HG03097 (cell line): Measurements from ENCODE around the gene INPP5A.
"Not testable (repeated sequence)": the region's sequence is repeated elsewhere in the genome, so short reads cannot be mapped to it uniquely, and the experiment has no call there.

Experiments
- ATAC-seq: cut with Tn5 transposase; IDR thresholded peaks from one replicate; pipeline ENCODE4 v1.9.1; 2021; ENCODE audit not compliant: unreplicated experiment, low FRiP score

INPP5A gene

DNA sequence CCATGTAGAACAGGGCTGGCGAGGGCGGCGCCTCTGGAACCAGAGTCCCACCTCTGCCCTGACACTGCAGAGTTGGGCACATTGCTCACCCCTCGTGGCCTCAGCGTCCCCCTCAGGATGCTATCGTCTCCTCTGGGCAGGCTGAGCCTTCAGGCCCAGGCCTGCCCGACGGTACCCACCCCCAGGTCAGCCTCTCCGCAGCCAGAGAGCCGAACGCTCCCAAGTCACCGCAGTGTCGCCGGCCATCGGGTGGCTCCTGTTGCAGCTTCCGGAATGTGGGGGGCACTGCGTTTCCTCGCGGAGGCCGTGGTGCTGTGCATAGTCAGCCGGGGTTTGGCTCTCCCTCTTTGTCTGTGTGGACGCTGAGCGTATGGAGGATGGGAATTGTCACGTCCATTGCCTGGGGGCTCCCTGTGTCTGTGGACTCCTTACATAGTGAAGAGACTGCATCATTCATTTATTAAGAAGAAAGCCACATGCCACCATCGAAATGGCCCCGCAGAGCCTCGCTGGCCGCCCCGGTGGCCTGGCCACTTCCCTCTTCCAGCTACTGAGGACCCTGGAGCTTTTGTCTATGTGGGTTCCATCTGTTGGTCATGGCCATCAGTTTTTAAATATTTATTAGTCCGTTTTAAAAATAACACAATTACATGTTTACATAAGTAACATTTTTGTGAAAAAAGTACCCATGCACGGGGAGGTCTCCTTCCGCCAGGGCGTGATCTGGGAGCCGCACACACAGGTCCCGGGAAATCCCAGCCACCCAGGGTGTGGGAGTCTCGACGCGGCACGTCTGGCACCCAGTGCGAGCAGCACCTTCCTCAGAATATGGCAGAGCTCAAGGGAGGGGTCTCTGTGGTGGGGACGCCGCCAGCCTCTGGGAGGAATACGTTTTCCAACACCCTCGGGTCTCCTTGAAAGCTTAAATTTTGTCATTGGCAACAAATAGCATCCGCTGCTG, 232.8 kb downstream of the INPP5A start:
- ATAC-seq: no peak

DNA sequence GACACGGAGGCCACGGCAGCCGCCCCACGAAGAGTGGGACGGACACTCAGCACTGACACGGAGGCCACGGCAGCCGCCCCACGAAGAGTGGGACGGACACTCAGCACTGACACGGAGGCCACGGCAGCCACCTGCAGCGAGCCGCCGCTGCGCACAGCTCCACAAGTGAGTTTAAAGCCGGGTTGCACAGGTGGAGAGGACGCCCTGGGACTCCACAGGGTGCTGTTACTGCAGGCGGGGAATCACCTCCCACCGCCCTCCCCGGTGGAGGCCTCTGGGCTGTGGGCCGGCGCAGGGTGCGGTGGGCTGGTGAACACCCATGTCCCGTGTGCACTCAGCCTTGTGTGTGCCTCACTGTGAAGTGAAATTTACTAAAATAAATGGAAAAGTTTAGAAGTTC, 235.2 kb downstream of the INPP5A start:
- not testable (repeated sequence) for ATAC-seq

DNA sequence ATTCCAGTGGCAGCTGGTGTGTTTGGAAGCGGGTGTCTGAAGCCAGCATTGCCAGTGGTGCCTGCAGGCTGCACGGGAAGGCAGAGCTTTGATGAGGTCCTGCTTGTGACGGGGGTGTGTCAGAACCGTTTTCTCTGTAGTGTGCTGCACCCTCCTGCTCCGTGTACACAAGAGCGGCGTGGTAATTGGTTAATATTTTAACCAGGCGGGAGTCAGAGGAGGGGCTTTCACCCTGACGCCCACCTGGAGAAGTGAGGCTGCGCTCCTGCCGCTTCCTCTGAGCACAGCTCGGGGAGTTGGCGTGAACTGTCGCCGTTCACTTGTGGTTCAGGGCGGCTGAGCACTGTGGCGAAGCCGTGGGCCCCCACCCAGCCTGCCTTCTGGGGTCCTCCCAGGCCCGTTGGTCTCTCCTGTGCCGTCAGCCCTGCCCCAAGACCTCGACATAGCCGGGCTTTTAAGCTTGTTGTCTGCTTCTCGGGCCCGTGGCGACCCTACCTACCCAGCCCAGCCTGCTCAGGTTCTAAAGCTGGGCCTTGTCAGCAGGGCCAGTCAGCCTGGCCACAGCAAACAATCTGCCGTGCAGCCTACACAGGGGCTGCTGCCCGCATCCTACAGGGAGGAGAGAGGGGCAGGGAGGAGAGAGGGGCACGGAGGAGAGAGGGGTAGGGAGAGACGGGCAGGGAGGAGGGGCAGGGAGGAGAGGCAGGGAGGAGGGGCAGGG, 236.8 kb downstream of the INPP5A start:
- ATAC-seq: no peak

DNA sequence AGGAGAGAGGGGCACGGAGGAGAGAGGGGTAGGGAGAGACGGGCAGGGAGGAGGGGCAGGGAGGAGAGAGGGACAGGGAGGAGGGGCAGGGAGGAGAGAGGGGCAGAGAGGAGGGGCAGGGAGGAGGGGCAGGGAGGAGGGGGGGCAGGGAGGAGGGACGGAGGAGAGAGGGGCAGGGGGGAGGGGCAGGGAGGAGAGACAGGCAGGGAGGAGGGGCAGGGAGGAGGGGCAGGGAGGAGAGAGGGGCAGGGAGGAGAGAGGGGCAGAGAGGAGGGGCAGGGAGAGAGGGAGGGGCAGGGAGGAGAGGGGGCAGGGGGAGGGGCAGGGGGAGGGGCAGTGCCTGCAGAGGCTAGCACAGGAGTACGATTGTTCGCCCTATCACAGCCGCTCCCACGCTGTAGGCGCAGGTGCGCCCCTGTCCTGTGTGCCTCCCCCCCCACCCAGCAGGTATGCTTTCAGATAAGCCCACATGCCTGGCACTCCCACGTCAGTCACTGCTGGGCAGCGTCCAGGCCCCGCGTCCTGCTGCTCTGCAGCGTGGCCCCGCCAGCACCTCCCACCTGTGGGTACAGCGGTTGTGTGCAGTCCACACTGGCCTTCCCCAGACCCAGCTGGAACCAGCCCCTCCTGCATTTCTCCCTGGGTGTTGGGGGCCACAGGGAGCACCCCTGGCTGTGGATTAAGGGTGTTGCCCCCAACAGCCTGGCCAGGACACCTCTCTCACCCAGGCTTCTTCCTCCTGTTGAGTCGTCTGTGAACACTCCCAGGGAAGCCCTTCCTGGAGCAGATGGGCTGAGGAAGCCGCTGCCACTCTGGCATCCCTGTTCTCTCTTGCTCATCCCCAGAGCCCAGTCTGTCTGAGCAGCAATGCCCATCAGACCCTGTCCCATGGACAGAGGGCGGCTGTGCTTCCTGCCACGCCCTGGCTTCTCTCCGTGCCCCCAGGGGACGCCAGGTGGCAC, 237.6 kb downstream of the INPP5A start:
- ATAC-seq: no peak

DNA sequence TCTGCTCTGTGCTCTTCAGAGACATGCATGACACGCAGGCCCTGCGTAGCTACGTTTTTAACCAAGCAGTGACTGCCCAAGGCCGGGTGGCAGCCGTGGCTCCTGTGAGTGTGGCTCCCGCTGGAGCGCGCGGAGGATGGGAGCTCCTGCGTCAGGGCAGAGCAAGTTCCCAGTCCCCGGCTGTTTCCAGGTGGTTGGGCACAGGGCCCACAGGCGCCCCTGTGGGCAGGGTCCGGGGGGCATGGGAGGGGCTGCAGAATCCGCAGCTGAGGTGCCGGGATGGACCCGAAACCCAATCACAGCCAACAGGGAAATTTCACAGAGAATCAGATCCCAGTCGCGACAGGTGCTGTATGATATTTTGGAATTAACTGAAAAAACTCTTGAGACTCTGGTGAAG, 238.6 kb downstream of the INPP5A start:
- no peak for ATAC-seq

DNA sequence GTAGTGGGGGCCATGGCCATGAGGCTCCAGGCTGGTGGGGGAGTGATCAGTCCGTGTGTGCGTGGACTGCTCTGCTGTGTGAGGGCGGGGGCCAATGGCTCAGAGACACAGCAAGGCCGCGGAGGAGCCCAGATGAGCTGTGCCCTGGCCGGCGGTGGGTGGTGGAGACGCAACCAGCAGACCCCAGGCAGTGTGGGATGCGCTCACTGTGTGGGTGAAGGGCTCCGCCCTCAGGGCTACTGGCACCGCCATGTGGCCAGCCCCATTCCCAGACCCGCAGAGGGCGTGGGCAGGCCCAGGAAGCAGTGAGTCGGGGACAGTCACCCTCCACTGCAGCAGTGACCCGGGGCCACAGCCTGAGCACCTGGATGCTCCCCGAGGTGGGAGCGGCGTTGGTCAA, 239.2 kb downstream of the INPP5A start:
- no peak for ATAC-seq

DNA sequence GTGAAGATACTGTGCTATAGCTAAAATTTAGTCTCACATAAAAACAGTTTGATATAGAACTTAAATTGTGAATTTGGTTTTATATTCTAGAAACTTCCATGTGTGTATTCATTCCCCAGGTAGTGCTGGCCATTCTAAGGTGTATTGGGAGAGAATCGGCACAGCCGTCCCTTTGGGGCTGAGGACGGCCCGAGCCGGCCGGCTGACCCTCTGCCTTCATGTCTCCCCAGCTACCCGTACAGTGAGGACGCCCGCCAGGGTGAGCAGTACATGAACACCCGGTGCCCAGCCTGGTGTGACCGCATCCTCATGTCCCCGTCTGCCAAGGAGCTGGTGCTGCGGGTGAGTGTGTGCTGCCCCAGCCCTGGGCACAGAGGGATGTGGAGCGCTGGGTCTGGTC, 239.9 kb downstream of the INPP5A start:
- ATAC-seq: no peak

DNA sequence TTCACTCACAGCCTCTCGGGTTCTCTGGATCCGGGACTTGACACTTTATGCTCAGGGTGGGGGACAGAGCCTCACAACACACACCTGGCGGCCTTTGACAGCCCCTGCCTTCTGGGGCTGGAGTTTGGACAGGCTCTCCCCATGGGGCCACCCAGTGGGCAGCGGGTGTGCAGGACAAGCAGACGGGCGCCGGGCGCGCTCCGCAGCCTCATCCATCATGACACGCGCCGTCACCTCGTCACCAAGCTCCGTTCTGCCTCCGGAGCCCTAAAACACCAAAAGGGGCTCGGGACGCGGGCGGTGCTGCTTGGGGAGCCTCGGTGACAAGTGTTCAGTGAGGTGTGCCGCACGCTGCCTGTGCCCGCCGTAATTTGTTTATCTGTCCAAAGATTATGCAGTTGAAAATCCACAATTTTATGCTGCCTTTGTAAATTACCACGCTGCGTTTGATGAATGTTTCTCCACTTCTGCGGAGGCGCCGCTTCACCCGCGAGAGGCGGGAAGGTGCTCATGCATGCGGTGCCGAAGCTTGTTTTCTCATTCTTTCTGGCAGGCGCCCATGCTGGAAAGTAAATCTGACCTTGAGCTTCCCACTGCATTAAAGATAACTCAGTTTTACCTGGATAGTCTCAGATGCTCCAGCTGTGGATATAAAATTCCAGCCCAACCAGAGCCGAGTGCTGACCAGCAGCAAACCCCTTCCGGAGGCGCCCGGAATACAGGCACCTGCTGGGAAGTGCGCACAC, 242.1 kb downstream of the INPP5A start:
- no peak for ATAC-seq

DNA sequence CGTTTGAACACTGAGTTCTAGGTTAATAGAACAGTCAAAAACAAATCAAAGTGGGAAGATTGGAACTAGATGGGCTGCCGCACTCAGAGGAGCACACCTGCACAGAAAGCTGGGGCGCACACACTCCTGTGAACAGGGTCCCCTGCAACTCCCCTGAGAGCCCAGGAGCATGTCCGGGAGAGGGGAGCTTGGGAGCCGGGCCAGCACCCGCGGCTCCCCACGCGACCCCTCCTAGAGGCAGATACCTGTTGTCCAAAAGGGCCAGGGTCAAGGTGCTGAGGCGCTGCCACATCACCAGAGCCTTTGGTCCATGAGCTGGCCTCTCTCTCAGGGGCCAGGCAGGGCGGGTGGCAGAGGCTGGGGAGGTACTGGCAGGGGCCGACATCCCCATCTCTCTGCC, 242.8 kb downstream of the INPP5A start:
- ATAC-seq: no peak

DNA sequence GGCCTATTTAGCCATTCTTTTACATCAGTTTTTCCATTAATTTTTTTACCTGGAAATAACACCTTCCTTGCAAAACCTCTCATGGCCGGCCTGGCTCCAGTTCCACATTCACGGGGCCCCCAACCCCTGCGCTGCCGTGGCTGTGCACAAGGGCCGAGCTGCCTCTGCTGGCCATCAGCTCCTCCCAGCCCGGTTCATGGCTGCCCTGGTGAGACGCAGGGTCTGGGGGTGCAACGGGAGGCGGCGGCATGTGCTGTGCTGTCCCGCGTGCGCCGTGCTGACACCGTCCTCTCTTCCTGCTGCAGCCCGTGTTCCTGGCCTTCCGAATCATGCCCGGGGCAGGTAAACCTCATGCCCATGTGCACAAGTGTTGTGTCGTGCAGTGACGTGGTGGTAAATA, 244.0 kb downstream of the INPP5A start:
- no peak for ATAC-seq

DNA sequence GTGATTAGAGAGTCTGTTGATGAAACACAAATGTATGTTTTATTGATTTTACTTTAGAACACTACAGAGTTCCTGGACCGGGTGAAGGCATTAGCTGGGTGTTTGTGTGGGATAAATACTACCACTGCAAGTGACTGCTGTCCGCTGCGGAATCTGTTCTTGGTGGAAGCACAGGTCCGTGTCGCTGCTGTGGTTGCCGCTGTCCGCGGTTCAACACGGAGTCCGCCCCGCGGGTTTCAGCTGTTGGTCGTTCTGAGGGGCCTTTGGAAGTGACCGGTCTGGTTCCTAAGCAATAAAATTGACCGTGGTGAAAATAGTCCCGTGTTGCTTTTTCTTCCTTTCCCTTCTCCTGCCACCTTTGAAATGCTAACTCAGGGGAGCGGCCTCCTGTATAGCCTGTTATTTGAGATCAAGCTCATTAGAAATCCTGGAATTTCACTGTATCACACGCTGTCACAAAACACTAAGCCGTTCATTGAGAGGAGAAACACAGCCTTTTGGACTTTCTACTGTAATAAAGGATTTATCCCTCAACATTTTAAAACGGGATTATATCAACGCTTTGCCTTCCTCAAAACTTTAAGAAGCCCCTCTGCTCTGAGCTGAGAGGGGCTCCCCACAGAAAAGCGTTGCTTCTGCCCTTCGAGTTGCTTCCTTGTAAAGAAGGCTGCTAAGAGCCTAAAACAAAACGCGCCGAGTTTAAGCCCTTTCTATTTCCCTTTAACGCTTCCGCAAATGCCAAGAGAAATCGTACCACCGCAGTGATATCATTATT, 245.8 kb downstream of the INPP5A start:
- ATAC-seq: no peak

DNA sequence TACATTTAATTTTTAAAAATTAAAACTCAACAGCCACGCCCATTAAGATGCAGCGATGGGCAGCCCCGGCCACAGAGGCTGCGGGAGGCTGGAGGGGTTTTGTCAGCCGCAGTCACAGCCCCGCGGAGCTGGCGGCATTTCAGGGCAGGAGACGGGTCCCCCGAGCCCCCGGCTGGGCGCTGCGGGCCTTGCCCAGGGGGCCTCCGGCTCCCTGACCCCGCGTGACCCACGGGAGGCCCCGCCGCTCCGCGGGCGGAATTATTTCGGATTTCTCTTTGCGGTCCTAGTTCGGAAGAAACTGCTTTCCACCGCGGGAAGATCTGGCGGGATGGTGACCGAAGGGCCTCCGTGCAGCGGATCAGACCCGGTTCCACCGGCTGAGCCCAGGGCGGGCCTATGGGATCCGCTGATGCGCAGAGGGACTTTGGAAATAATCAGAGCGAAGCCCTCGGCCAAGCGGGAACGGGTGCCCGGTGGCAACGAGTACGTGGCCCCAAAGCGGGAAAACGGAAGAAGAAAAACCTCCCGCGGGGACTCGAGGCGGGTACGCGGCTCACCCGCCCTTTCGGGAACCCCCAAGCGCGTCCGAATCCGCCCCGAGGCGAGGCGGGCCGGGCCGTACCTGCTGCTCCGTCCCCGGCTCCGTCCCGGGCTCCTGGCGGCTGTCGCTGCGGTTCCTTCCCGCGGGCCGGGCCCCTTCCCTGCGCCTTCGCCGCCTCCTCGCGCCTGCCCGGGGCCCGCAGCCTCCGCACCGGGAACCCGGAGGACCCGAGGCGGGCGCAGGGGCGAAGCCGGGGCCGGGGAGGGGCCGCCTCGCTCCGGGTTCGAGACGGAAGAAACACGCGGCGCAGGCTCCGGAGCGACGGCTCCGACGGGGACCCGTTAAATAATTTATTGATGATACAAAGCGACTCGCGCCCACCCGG, 246.6 kb downstream of the INPP5A start:
- ATAC-seq: no peak

DNA sequence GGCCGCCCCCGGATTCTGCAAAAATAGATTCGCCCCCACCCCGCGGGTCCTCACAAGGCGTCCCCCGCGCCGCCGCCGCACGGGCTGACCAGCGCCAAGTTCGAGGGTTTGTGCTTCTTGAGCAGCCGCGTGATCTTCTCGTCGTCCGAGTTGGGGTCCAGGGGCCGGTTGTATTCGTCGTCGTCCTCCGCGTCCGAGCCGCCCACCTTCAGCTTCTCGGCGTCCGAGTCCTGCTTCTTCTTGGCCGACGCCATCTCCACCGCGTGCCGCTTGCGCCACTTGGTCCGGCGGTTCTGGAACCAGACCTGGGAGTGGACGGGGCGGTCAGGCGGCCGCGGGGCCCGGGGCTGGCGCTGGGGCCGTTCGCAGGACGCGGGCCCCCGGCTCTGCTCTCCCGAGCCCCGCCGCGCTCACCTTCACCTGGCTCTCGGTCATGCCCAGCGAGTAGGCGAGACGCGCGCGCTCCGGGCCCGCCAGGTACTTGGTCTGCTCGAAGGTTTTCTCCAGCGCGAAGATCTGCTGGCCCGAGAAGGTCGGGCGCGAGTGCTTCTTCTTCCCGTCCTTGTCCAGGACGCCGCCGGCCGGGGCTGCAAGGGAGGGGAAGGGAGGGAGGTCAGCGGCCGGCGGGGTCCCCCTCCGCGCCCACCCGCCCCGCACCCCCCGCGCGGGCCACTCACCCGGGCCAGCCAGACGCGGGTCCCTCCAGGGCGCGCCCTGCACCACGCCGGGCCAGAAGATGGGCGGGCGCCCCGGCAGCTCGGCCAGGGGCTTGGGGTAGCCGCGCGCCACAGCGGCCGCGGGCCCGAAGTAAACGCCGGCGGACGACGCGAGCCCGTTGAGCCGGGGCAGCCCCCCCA, 247.5 kb downstream of the INPP5A start:
- no peak for ATAC-seq

DNA sequence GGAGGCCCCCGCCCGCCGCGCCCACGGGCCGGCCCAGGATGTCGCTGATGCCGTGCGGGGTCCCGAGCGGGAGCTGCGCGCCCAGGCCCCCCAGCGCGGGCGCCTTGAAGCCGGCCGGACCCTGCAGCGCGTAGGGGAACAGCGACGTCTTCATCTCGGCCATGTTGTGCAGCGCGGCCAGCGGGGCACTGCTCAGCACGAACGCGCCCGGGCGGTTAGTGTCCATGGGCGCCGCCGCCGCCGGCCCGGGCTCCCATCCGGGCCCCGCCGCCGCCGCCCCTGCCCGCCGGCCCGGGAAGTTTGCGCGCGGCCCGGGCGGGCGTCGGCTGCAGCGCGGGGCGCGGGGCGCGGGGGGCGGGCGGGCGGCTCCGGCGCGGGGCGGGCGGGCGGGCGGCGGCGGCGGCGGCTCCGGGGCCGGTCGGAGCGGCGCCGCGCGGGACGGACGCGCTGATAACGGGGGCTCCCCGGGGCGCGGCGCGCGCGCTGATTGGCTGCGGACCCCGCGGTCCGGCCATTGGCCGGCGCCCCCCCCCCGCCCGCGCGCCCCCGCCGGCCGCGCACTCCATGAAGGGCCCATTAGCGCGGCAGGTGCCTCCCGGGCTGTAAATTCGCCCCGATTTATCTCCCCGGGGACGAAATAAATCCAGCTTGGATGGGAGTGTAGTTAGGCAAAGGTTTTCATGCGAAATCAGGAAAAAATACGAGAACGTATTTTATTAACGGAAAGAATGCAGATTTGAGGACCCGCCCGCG, 248.3 kb downstream of the INPP5A start, which contains the start of gene NKX6-2:
TSS of gene NKX6-2 (minus strand) at position 425 of the 753 bp plus-strand sequence. CDS start at position 226, 199 bp downstream.
- ATAC-seq: no peak

DNA sequence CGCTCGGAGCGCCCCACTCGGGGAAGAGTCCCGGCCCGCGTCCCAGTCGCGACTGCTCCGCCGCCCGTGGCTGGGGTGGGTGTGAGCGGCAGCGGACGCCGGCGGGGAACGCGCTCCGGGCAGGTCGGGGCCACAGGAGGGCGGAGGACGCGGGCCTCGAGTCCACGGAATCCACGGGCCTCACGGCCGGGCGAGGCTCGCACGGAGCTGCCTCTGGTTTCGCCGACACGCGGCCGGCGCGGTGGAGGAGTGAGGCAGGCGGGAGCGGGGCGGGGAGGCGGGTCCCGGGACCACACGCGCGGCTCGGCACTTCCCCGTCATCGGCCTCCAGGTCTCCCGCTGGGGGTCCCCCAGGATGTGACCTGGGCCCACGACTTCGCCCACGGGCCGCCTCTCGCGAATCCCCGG, 248.9 kb downstream of the INPP5A start:
- no peak for ATAC-seq

DNA sequence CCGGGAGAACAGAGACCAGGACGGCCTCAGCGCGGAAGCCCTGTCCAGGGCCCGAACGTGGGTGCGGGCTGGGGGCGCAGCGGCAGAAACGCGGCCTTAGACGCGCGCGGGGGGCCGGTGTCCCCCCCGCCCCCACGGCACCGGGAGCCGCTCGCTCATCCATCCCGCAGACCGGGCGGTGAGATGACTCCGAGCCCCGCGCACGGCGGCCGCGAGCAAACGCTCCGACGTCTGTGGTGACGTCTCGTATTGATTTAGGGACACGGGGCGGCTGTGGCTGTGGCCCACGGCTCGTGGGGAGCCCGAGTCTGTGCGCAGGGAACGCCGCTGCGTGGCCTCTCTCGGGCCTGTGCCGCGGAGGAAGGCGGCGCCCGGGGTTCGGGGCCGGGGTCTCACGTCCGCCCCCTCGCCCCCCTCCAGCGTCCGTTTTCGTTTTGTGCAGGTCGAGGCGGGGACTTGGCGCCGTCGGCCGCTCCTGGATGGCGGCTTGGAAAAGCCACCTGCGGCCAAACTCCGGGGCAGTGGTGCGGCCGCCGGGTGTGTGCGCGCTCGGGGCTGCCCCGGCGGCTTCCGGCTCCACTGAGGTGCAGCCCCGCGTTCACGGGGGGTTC, 249.4 kb downstream of the INPP5A start:
- no peak for ATAC-seq
